DND-41 (cell line): ENCODE measurements around the gene SUDS3.

ENCODE experiments used
- ATAC-seq: fragments of 200-7000 bp; cut with Tn5 transposase; 3 replicates; pipeline ENCODE4 v1.9.1; 2021; ENCODE audit warnings: low read depth; ENCODE audit not compliant: insufficient read depth
- DNase-seq: peaks from one replicate; pipeline ENCODE4 v3.0.0-alpha.2; 2020
- H2AFZ ChIP-seq: 2 replicates; pipeline ENCODE4 v1.6.0; 2012; ENCODE audit warnings: low read depth, low read length
- H3K27ac ChIP-seq: 2 replicates; pipeline ENCODE4 v1.5.1; 2012; ENCODE audit warnings: low read length, inconsistent platforms
- H3K27me3 ChIP-seq: fragments of 200-600 bp; sonication (generic); 2 replicates; pipeline ENCODE4 v1.6.0; 2012; ENCODE audit warnings: low read length, mild to moderate bottlenecking, inconsistent platforms; ENCODE audit not compliant: insufficient read depth, poor library complexity
- H3K36me3 ChIP-seq: 2 replicates; pipeline ENCODE4 v1.5.1; 2012; ENCODE audit warnings: low read length, inconsistent platforms; ENCODE audit not compliant: insufficient read depth
- H3K4me1 ChIP-seq: 2 replicates; pipeline ENCODE4 v1.5.1; 2012; ENCODE audit warnings: mild to moderate bottlenecking, low read length; ENCODE audit not compliant: insufficient read depth
- H3K4me2 ChIP-seq: 2 replicates; pipeline ENCODE4 v1.6.0; 2012; ENCODE audit warnings: mild to moderate bottlenecking, moderate library complexity, low read length, inconsistent platforms; ENCODE audit not compliant: insufficient read depth
- H3K4me3 ChIP-seq, 2 experiments: fragments of 200-600 bp in 1 of 2; shearing (Covaris generic) in 1 of 2; 2 replicates each; pipeline ENCODE4 v1.5.1; 2012 to 2016; ENCODE audit warnings: inconsistent platforms in 2 of 2, low read length in 2 of 2, mild to moderate bottlenecking in 2 of 2, low read depth in 1 of 2, moderate library complexity in 1 of 2
- H3K79me2 ChIP-seq: 2 replicates; pipeline ENCODE4 v1.6.0; 2012; ENCODE audit warnings: low read length, inconsistent platforms; ENCODE audit not compliant: insufficient read depth
- H3K9ac ChIP-seq: 2 replicates; pipeline ENCODE4 v1.6.0; 2012; ENCODE audit warnings: low read depth, mild to moderate bottlenecking, inconsistent platforms, low read length, moderate library complexity
- H3K9me3 ChIP-seq: 2 replicates; pipeline ENCODE4 v1.5.1; 2012; ENCODE audit warnings: low read length, moderate library complexity, mild to moderate bottlenecking, inconsistent platforms; ENCODE audit not compliant: insufficient read depth, severe bottlenecking
- H4K20me1 ChIP-seq: 2 replicates; pipeline ENCODE4 v1.6.0; 2012; ENCODE audit warnings: low read length; ENCODE audit not compliant: insufficient read depth
- EZH2 ChIP-seq: IDR thresholded peaks from 3 replicates; pipeline ENCODE4 v1.6.1; 2012; ENCODE audit warnings: borderline replicate concordance, low read depth, mild to moderate bottlenecking, moderate library complexity, low read length, inconsistent platforms; ENCODE audit not compliant: severe bottlenecking
- TF ChIP-seq, protein P1 (sequence below): IDR thresholded peaks from 2 replicates; pipeline ENCODE4 v1.5.1; 2012; ENCODE audit warnings: borderline replicate concordance, low read length, moderate library complexity, mild to moderate bottlenecking; ENCODE audit not compliant: poor library complexity, severe bottlenecking; ENCODE audit errors: extremely low read depth

Gene SUDS3

DNA sequence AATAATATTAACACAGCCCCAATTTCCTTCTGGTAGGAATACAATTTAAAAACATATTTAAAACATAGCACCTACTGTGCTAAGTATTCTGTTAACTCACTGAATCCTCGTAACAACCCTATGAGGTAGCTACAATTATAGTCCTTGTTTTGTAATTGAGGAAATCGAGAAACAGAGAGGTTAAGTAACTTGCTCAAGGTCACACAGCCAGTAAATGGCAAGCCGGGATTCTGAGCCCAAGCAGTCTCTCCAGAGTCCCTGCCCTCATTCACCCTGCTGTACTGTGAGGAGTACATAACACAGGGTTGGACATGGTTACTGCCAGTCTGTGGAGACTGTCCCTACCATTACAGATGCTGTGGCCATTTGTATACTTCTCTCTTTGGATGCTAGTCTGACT is 44.3 kb downstream of the SUDS3 start:
- TF ChIP-seq EZH2: no peak
- H2AFZ ChIP-seq: no peak overlapping the region
- no peaks in the 10 kb centered on the region for H3K9me3 ChIP-seq
- DNase-seq (no peak), ATAC-seq (no peak)
- no peak overlapping the region for H3K27ac ChIP-seq
- H3K4me2 ChIP-seq: no peak overlapping the region
- no peaks in the 10 kb centered on the region for H3K4me1 ChIP-seq
- H3K36me3 ChIP-seq: peaks cover 7% of the 10 kb centered on the region; the same call in 1 of the 2 replicates
- no peak overlapping the region for H3K4me3 ChIP-seq
- H3K27me3 ChIP-seq: no peaks in the 10 kb centered on the region
- no peaks in the 10 kb centered on the region for H3K79me2 ChIP-seq
- H4K20me1 ChIP-seq: peaks cover 7% of the 10 kb centered on the region; the same call in 1 of the 2 replicates
- H3K9ac ChIP-seq: no peak overlapping the region

DNA sequence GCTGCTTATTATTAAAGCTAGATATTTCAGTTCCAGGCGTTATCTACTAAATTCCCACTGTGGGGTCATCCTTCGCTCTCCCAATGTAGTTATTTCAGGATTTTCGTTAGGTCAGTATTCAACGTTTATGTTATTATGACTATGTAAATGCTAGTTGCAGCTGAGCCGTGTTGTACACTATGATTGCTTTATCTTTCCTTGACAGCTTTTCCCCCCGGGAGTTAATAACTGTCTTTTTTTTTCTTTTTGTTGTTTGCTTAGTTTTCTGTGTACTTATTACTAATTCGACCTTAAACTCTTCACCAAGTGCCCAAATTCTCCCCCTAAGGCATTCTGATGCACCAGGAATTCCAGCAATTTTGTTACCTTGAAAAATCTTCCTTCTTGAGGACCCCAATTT is 48.5 kb downstream of the SUDS3 start:
- Histone ChIP-seq H2AFZ (no peak overlapping the region), H3K79me2 (no peaks in the 10 kb centered on the region), H3K9ac (no peak overlapping the region), H3K36me3 (no peaks in the 10 kb centered on the region), H4K20me1 (0 out of 2 replicates have a peak, but pooled peaks cover 4% of the 10 kb centered on the region), H3K4me1 (no peaks in the 10 kb centered on the region), H3K27ac (no peak overlapping the region), H3K9me3 (no peaks in the 10 kb centered on the region), H3K4me3 (no peak overlapping the region), H3K4me2 (no peak overlapping the region), H3K27me3 (no peaks in the 10 kb centered on the region)
- TF ChIP-seq, protein P1, sequence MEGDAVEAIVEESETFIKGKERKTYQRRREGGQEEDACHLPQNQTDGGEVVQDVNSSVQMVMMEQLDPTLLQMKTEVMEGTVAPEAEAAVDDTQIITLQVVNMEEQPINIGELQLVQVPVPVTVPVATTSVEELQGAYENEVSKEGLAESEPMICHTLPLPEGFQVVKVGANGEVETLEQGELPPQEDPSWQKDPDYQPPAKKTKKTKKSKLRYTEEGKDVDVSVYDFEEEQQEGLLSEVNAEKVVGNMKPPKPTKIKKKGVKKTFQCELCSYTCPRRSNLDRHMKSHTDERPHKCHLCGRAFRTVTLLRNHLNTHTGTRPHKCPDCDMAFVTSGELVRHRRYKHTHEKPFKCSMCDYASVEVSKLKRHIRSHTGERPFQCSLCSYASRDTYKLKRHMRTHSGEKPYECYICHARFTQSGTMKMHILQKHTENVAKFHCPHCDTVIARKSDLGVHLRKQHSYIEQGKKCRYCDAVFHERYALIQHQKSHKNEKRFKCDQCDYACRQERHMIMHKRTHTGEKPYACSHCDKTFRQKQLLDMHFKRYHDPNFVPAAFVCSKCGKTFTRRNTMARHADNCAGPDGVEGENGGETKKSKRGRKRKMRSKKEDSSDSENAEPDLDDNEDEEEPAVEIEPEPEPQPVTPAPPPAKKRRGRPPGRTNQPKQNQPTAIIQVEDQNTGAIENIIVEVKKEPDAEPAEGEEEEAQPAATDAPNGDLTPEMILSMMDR: no peak
- no peak for TF ChIP-seq EZH2
- DNase-seq: no peak
- ATAC-seq: no peak

DNA sequence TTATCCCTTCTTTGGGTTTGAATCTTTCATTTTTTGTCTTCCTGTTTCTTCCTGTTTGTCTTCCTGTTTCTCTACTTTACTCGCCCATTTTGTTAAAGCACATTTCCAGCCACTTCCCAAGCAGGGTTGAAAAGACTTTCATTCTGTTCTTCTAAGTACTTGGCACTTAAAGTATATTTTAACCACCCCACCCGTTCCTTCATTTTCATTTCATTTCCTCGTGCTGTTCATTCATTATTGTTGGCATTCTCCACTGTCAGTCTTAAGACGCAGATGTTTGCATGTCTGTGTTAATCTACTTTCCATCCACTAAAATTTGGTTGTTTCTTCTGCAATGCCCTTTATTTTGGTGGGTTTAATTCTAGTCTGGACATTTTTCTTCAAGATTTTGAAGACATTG is 49.0 kb downstream of the SUDS3 start:
- Histone ChIP-seq H2AFZ (no peak overlapping the region), H3K36me3 (no peaks in the 10 kb centered on the region), H3K79me2 (no peaks in the 10 kb centered on the region), H3K4me1 (no peaks in the 10 kb centered on the region), H3K9ac (no peak overlapping the region), H3K4me3 (no peak overlapping the region), H3K27me3 (no peaks in the 10 kb centered on the region), H3K27ac (no peak overlapping the region), H3K4me2 (no peak overlapping the region), H3K9me3 (no peaks in the 10 kb centered on the region), H4K20me1 (0 out of 2 replicates have a peak, but pooled peaks cover 4% of the 10 kb centered on the region)
- DNase-seq (no peak), ATAC-seq (no peak)
- TF ChIP-seq EZH2: no peak
- TF ChIP-seq, protein P1: no peak

- H3K9me3 ChIP-seq: no peaks in the 10 kb centered on the region
- H3K4me3 ChIP-seq: no peak overlapping the region
- DNase-seq: no peak
- no peak overlapping the region for H2AFZ ChIP-seq
- no peaks in the 10 kb centered on the region for H4K20me1 ChIP-seq
- ATAC-seq: no peak
- H3K36me3 ChIP-seq: no peaks in the 10 kb centered on the region
- no peak overlapping the region for H3K9ac ChIP-seq
- H3K4me2 ChIP-seq: no peak overlapping the region
- no peak overlapping the region for H3K27ac ChIP-seq
- H3K4me1 ChIP-seq: no peaks in the 10 kb centered on the region
- H3K27me3 ChIP-seq: no peaks in the 10 kb centered on the region
- H3K79me2 ChIP-seq: no peaks in the 10 kb centered on the region
- no peak for TF ChIP-seq EZH2
- TF ChIP-seq, protein P1: no peak
These were observed 51.5 kb downstream of the SUDS3 start for GRCh38 chr12:118427819-118428218.
